ENCODE measurements around the gene PRAMEF20. TPM values are rescaled to one million over a fixed set of nuclear protein-coding genes. Genes with fewer than 3 reads are reported as not detected.

Gene PRAMEF20
- not detected in 2 replicates for total RNA-seq

GRCh38 chr1:13410150-13410549, at the start of gene PRAMEF20:
Gene PRAMEF20, plus strand, starts transcription at chr1:13410450. Its CDS starts 5,905 bp downstream, at chr1:13416355.

DNA sequence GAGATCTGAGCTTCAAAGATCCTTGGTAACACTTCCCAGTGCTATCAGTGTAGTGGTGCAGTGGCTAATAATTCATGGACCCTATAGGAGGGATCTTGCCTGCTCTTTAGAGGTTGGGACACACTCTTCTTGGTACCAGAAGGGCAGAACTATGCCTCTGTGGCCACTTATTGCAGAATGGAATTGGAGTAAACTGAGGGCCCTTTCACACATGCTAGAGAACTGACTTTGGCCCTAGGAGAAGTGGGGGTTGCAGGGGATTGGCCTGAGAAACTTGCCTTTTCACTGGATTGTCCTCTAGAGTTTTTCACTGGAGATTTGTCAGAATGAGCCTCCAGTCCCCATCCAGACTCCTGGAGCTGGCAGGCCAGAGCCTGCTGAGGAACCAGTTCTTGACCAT, 20.9 kb upstream of the PRAMEF20 start, which contains the start of gene PRAMEF17:
PRAMEF17 (plus strand) TSS at position 301 of the 400 bp plus-strand sequence; CDS start at position 327, 26 bp downstream.

Other genes starting within 250 kb of the PRAMEF20 start
- not detected in 2 replicates for gene HNRNPCL4, start 244.8 kb upstream of the PRAMEF20 start, total RNA-seq
- not detected in 2 replicates for gene PRAMEF9, start 238.6 kb upstream of the PRAMEF20 start, total RNA-seq
- not detected in 2 replicates for gene PRAMEF13, start 209.0 kb upstream of the PRAMEF20 start, total RNA-seq
- gene PRAMEF18, start 184.3 kb upstream of the PRAMEF20 start, total RNA-seq = not detected in 2 replicates
- gene PRAMEF5, start 156.3 kb upstream of the PRAMEF20 start, total RNA-seq = not detected in 2 replicates
- gene PRAMEF8, start 125.3 kb upstream of the PRAMEF20 start, total RNA-seq = not detected in 2 replicates
- gene PRAMEF33, start 106.9 kb upstream of the PRAMEF20 start, total RNA-seq = not detected in 2 replicates
- not detected in 2 replicates for gene PRAMEF15, start 94.9 kb upstream of the PRAMEF20 start, total RNA-seq
- not detected in 2 replicates for gene PRAMEF14, start 63.3 kb upstream of the PRAMEF20 start, total RNA-seq
- not detected in 2 replicates for gene PRAMEF19, start 38.5 kb upstream of the PRAMEF20 start, total RNA-seq
- not detected in 2 replicates for gene PRAMEF17, start 20.8 kb upstream of the PRAMEF20 start, total RNA-seq
- 0.50 TPM in 1 of 2 replicates, not detected in the other for gene LRRC38, start 103.6 kb downstream of the PRAMEF20 start, total RNA-seq
- 0.06 TPM in 1 of 2 replicates, not detected in the other for gene PDPN, start 173.4 kb downstream of the PRAMEF20 start, total RNA-seq

All from aortic smooth muscle cell (primary cell).